Neuronal stem cell (in vitro differentiated cells): Measurements from ENCODE around the gene UMODL1.
"Not testable (repeated sequence)": the region's sequence is repeated elsewhere in the genome, so short reads cannot be mapped to it uniquely, and the experiment has no call there.

Experiments used
- DNase-seq: peaks from one replicate; pipeline ENCODE4 v3.0.0-alpha.2; 2013; ENCODE audit warnings: low spot score
- H2AFZ ChIP-seq: one replicate; pipeline ENCODE4 v1.6.1; 2013; ENCODE audit warnings: mild to moderate bottlenecking, low read length, inconsistent platforms
- H2AK5ac ChIP-seq: 2 replicates; pipeline ENCODE4 v1.6.1; 2013; ENCODE audit warnings: low read depth, mild to moderate bottlenecking, inconsistent platforms, low read length, moderate library complexity, mixed read lengths
- H2BK120ac ChIP-seq: 2 replicates; pipeline ENCODE4 v1.6.1; 2013; ENCODE audit warnings: low read depth, mild to moderate bottlenecking, inconsistent platforms, low read length, moderate library complexity, mixed read lengths
- H2BK12ac ChIP-seq: one replicate; pipeline ENCODE4 v1.6.1; 2013; ENCODE audit warnings: low read length, inconsistent platforms
- H2BK15ac ChIP-seq: 2 replicates; pipeline ENCODE4 v1.6.1; 2013; ENCODE audit warnings: mild to moderate bottlenecking, low read length, inconsistent platforms, mixed read lengths
- H2BK5ac ChIP-seq: one replicate; pipeline ENCODE4 v1.6.1; 2013; ENCODE audit warnings: inconsistent platforms, mild to moderate bottlenecking, low read length, moderate library complexity
- H3K14ac ChIP-seq: one replicate; pipeline ENCODE4 v1.6.1; 2013; ENCODE audit warnings: low read length, inconsistent platforms
- H3K18ac ChIP-seq: 2 replicates; pipeline ENCODE4 v1.6.1; 2013; ENCODE audit warnings: low read length, inconsistent platforms
- H3K23ac ChIP-seq: 2 replicates; pipeline ENCODE4 v1.6.1; 2013; ENCODE audit warnings: low read depth, mild to moderate bottlenecking, mixed read lengths, low read length, inconsistent platforms; ENCODE audit not compliant: poor library complexity
- H3K27ac ChIP-seq: replicated peaks from 3 replicates; pipeline ENCODE4 v1.5.1; 2013; ENCODE audit warnings: low read length, inconsistent platforms
- H3K27me3 ChIP-seq, 3 experiments: 2 replicates each; pipeline ENCODE4 v1.6.1; 2013; ENCODE audit warnings: low read length in 3 of 3, mild to moderate bottlenecking in 2 of 3, inconsistent platforms in 1 of 3, low read depth in 1 of 3, mixed read lengths in 1 of 3, moderate library complexity in 1 of 3; ENCODE audit not compliant: control insufficient read depth in 3 of 3, insufficient read depth in 3 of 3
- H3K36me3 ChIP-seq, 2 donors: replicated peaks in 1 of 2; 2 replicates each; pipeline ENCODE4 v1.6.1; 2013; ENCODE audit warnings: low read length in 2 of 2; ENCODE audit not compliant: control insufficient read depth in 2 of 2, insufficient read depth in 2 of 2
- H3K4ac ChIP-seq: 2 replicates; pipeline ENCODE4 v1.6.1; 2013; ENCODE audit warnings: inconsistent platforms, mild to moderate bottlenecking, low read length, moderate library complexity
- H3K4me1 ChIP-seq, 2 donors: 1 replicate in 1 of 2; 2 replicates in 1 of 2; pipeline ENCODE4 v1.6.1; 2013; ENCODE audit warnings: low read length in 2 of 2, low read depth in 1 of 2; ENCODE audit not compliant: control insufficient read depth in 2 of 2, insufficient read depth in 1 of 2
- H3K4me2 ChIP-seq: one replicate; pipeline ENCODE4 v1.6.1; 2013; ENCODE audit warnings: mild to moderate bottlenecking, low read length, inconsistent platforms; ENCODE audit not compliant: insufficient read depth, poor library complexity, severe bottlenecking
- H3K4me3 ChIP-seq, 2 donors: 2 replicates each; pipeline ENCODE4 v1.5.1; 2013; ENCODE audit warnings: low read length in 2 of 2, mild to moderate bottlenecking in 2 of 2, inconsistent platforms in 1 of 2, moderate library complexity in 1 of 2
- H3K79me1 ChIP-seq: one replicate; pipeline ENCODE4 v1.6.1; 2013; ENCODE audit warnings: low read depth, mild to moderate bottlenecking, inconsistent platforms, low read length, moderate library complexity
- H3K9ac ChIP-seq: one replicate; pipeline ENCODE4 v1.6.1; 2013; ENCODE audit warnings: mild to moderate bottlenecking, low read depth, low read length, inconsistent platforms; ENCODE audit not compliant: poor library complexity
- H3K9me3 ChIP-seq, 2 donors: replicated peaks in 1 of 2; 2 replicates each; pipeline versions ENCODE3 to v1.6.1; 2013; ENCODE audit warnings: low read length in 2 of 2, mild to moderate bottlenecking in 2 of 2, inconsistent platforms in 1 of 2, low read depth in 1 of 2, mixed read lengths in 1 of 2, moderate library complexity in 1 of 2; ENCODE audit not compliant: control insufficient read depth in 2 of 2, insufficient read depth in 1 of 2
- H4K8ac ChIP-seq: one replicate; pipeline ENCODE4 v1.6.1; 2013; ENCODE audit warnings: low read depth, mild to moderate bottlenecking, inconsistent platforms, low read length, moderate library complexity
- H4K91ac ChIP-seq: one replicate; pipeline ENCODE4 v1.6.1; 2013; ENCODE audit warnings: low read length, low read depth, mild to moderate bottlenecking, inconsistent platforms; ENCODE audit not compliant: poor library complexity
- WGBS, 2 donors: extraction: QIAGEN DNeasy Blood & Tissue Kit; methylation state at CpG; one replicate each; pipeline ENCODE4 v1.1.7; 2013; ENCODE audit warnings: missing lambda C conversion rate in 2 of 2, mixed read lengths in 1 of 2; ENCODE audit not compliant: insufficient read length in 2 of 2, insufficient replicate concordance in 1 of 2; ENCODE audit errors: extremely low coverage in 2 of 2; 5-methylcytosine and 5-hydroxymethylcytosine counted together

Gene UMODL1

DNA sequence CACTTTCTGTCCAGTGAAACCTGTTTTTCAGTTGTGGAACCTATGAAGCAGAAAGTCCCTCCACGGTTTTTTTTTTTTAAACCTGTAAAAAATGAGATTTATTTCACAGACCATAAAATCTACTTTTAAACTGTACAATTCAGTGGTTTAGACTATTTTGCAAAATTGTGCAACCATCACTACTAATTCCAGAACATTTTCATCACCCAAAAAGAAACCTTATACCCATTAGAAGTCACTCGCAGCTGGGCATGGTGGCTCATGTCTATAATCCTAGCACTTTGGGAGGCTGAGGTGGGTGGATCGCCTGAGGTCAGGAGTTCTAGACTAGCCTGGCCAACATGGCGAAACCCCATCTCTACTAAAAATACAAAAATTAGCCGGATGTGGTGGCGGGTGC, 45.4 kb downstream of the UMODL1 start:
- not testable (repeated sequence) for H3K23ac ChIP-seq, H2BK5ac ChIP-seq, H3K79me1 ChIP-seq, H3K14ac ChIP-seq, H2AFZ ChIP-seq, H3K9ac ChIP-seq, H4K8ac ChIP-seq, H2AK5ac ChIP-seq, H3K36me3 ChIP-seq, H2BK12ac ChIP-seq, H3K4me1 ChIP-seq, H2BK15ac ChIP-seq, DNase-seq, H2BK120ac ChIP-seq, H3K4ac ChIP-seq, H3K4me3 ChIP-seq, H4K91ac ChIP-seq, H3K27ac ChIP-seq, H3K4me2 ChIP-seq, H3K18ac ChIP-seq, H3K9me3 ChIP-seq
- no CpG with 5 or more reads among the region's 6 CpGs for WGBS, 2 donors
- H3K27me3 ChIP-seq, result peaks cover 0 to 19% (median 0%) of the 10 kb centered on the region in 3 experiments

DNA sequence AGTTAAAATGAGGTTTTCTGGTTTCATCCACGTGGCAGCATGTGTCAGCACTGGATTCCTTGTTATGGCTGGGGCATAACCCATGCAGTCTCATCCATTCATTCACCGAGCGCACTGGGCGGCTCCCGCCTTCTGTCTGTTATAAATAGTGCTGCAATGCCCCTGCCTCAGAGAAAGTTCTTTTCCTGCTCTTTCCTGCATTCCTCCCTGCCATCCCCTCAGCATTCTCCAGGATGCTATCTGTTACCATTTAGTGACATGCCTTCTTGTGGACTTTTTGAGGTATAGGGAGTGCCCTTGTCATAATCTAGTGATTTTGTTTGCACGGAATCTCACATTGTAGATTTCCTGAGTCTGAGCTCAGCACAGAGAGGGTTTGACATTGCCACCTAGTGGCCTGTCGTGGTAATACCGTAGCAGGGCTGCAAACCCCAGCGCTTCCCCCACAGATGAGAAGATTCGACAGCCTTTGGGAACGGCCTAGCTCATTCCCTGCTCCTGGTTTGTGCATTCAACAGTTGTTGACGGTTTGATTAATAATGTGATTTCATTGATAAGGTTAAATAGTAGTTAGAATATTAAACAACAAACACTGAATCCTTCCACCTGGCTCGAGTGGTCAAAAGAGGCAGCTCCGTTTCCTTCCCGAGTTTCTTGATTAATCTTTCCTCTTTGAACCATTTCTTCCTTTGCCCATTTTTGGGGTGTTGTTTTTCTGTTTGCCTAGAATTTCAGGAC, 46.3 kb downstream of the UMODL1 start:
- Histone ChIP-seq H3K9ac (no peak overlapping the region), H4K8ac (no peak overlapping the region), H3K4me2 (no peak overlapping the region), H2BK15ac (no peak overlapping the region), H2BK120ac (no peak overlapping the region), H2BK5ac (no peak overlapping the region), H3K23ac (no peak overlapping the region), H3K36me3 (no peaks in the 10 kb centered on the region), H2BK12ac (no peak overlapping the region), H4K91ac (no peak overlapping the region), H3K9me3 (peaks cover 0 to 2% of the 10 kb centered on the region in 2 donors), H2AFZ (peak overlapping the region; percentile 57), H3K4me3 (no peak overlapping the region), H3K27me3 (peaks cover 0 to 19% (median 0%) of the 10 kb centered on the region in 3 experiments), H3K14ac (no peak overlapping the region), H2AK5ac (no peak overlapping the region), H3K18ac (no peak overlapping the region), H3K4ac (no peak overlapping the region), H3K4me1 (peaks cover 2 to 3% of the 10 kb centered on the region in 2 donors), H3K27ac (no peak overlapping the region), H3K79me1 (no peaks in the 10 kb centered on the region)
- WGBS, 2 donors, result no CpG with 5 or more reads among the region's 15 CpGs
- DNase-seq, result peak; percentile 66

DNA sequence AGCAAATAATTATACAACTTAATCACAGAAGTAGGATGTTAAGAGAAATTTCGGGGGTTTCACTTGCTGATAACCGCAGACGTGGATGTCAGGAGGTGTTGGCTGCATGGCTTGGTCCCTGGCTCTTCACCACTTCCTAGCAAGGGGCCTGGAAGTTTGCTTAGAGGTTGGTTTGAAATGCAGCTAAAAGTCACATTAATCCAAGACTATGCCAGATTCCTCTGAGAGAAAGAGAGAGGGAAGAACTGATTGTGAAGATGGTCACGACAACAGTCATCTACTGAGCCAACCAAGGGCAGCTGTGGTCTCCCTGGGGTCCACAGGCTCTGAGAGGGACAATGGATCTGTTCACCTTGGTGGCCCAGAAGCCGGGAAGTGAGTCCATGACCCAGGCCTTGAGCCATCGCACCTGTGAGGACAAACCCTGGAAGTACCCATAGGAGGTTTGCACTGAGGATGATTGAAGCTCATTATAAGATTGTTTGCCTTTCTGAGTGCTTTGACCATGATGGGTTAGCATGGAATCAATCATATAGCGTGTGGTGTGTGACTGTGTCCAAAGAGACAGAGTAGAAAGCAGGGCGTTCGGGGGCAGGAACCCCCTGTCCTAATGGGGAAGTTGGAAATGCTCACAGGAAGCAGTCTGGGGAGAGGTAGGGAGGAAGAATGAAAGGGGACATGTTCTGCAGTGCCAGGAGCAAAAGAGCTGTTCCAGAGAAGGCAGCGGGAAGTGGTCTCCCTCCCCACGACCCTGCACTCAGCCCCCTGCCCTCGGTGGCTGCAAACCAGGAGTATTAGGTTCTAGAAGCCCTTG, 47.1 kb downstream of the UMODL1 start:
- no peak overlapping the region for H2BK5ac ChIP-seq
- H3K4me3 ChIP-seq, result no peak overlapping the region
- H3K79me1 ChIP-seq, result no peaks in the 10 kb centered on the region
- no peak overlapping the region for H3K23ac ChIP-seq
- no peak overlapping the region for H4K91ac ChIP-seq
- H2AFZ ChIP-seq, result no peak overlapping the region
- no CpG with 5 or more reads among the region's 12 CpGs for WGBS, 2 donors
- no peak overlapping the region for H3K27ac ChIP-seq
- H2BK120ac ChIP-seq, result no peak overlapping the region
- no peak overlapping the region for H3K9ac ChIP-seq
- H3K4me2 ChIP-seq, result no peak overlapping the region
- peaks cover 3% of the 10 kb centered on the region in 2 donors for H3K4me1 ChIP-seq
- H3K4ac ChIP-seq, result no peak overlapping the region
- H3K14ac ChIP-seq, result no peak overlapping the region
- no peaks in the 10 kb centered on the region for H3K36me3 ChIP-seq
- H2BK12ac ChIP-seq, result no peak overlapping the region
- DNase-seq, result no peak
- H2BK15ac ChIP-seq, result no peak overlapping the region
- H2AK5ac ChIP-seq, result no peak overlapping the region
- H3K18ac ChIP-seq, result no peak overlapping the region
- no peak overlapping the region for H4K8ac ChIP-seq
- peaks cover 0 to 19% (median 0%) of the 10 kb centered on the region in 3 experiments for H3K27me3 ChIP-seq
- peaks cover 0 to 2% of the 10 kb centered on the region in 2 donors for H3K9me3 ChIP-seq

DNA sequence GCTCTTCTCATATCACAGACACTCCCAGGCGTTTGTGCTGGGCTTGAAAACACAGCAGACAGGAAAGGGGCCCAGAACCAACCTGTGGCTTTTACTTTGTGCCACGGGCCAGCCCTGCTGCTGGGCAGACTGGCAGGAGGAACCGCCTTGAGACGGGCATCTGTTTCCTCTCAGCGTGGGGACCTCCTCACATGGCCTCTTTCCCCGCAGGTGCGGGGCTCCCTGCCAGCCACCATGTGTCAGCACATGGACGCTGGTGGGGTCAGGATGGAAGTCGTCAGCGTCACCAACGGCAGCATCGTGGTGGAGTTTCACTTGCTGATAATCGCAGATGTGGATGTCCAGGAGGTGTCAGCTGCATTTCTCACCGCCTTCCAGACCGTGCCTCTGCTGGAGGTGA, 47.8 kb downstream of the UMODL1 start:
- H2AFZ ChIP-seq, result no peak overlapping the region
- H3K4me1 ChIP-seq, result peaks cover 3% of the 10 kb centered on the region in 2 donors
- H3K4me2 ChIP-seq, result no peak overlapping the region
- H2BK12ac ChIP-seq, result no peak overlapping the region
- WGBS, 2 donors, result no CpG with 5 or more reads among the region's 15 CpGs
- H2BK5ac ChIP-seq, result no peak overlapping the region
- no peak overlapping the region for H3K18ac ChIP-seq
- no peaks in the 10 kb centered on the region for H3K36me3 ChIP-seq
- no peak overlapping the region for H3K14ac ChIP-seq
- no peak overlapping the region for H4K8ac ChIP-seq
- no peaks in the 10 kb centered on the region for H3K79me1 ChIP-seq
- peak overlapping the region; percentile 70 for H3K23ac ChIP-seq
- no peak overlapping the region for H2BK15ac ChIP-seq
- no peak for DNase-seq
- H2BK120ac ChIP-seq, result no peak overlapping the region
- H2AK5ac ChIP-seq, result peak overlapping the region; percentile 53
- no peak overlapping the region for H3K4me3 ChIP-seq
- H3K9me3 ChIP-seq, result no peaks in the 10 kb centered on the region
- no peak overlapping the region for H3K4ac ChIP-seq
- no peak overlapping the region for H3K9ac ChIP-seq
- no peak overlapping the region for H4K91ac ChIP-seq
- no peak overlapping the region for H3K27ac ChIP-seq
- H3K27me3 ChIP-seq, result peaks cover 0 to 19% (median 0%) of the 10 kb centered on the region in 3 experiments
